ENCODE measurements around the gene TAF6.

DNA sequence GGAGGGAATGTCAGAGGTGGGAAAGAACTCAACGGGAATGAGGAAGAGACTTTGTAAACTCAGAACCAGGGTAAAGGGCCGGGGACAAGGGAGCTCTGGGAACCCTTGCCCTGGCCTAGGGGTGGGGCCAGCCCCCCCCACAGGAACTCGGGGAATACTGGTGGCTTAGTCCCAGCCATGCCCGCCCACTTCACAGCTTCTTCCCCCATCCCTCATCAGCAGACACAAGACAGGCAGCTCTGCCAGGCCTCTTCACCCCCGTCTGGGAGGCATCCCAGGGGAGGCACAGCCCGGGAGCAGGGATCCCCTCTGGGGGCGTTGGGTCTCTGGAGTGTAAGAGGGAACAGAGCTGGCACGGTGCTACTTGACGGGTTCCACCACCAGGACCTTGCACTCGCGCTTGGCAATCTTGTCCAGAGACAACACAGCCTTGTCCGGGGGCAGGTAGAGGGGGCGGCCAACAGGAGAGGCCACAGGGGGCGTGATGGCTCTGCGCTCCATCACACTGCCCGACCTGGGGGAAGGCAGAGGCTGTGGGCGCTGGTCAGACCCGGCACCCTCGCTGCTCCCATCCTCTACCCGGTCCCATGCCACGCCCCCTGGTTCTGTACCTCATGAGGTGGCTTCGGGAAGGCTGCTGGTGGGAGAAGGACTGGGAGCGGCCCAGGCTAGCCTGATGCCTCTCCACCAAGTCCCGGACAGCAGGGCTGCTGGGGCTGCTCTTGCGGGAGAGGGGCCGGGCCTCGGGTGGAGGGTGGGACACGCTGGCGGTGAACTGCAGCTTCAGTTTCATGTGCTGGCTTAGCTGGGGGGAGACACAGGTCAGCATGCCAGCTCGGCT is 35.7 kb upstream of the TAF6 start:
- no peak for TF ChIP-seq EZH2 (IDR thresholded peaks at IDR 0.05; ENCODE audit: insufficient read depth, poor library complexity, severe bottlenecking)
- TF ChIP-seq EZH2phosphoT487 (IDR thresholded peaks at IDR 0.05; ENCODE audit: insufficient read depth, low read depth) = no peak
